Testis (tissue), 2 donors: Measurements from ENCODE around the gene PET100.

ENCODE experiments used
- CTCF ChIP-seq, 3 experiments: fragments of 450-650 bp in 2 of 3; fragments of 200-600 bp in 1 of 3; sonication (generic) in 1 of 3; IDR thresholded peaks; one replicate each; pipeline ENCODE4 v1.5.1; 2016 to 2019; ENCODE audit warnings: antibody characterized with exemption in 3 of 3, mild to moderate bottlenecking in 2 of 3, moderate library complexity in 1 of 3
- POLR2A ChIP-seq: fragments of 450-650 bp; IDR thresholded peaks from one replicate; pipeline ENCODE4 v1.6.1; 2017; ENCODE audit warnings: antibody characterized with exemption, mild to moderate bottlenecking, moderate library complexity

GRCh38 chr19:7680606-7681339 lies 51.2 kb downstream of the PET100 start, which contains the start of gene TRAPPC5:
- TF ChIP-seq CTCF (IDR thresholded peaks at IDR 0.05) (peak; percentile 95 to 99 (median 97)), POLR2A (no peak)
